Stimulated activated CD8-positive, alpha-beta memory T cell treated with anti-CD3 and anti-CD28 coated beads, Interleukin-7, amount 100 ng/mL, for 4 hours (primary cell): ENCODE data around the gene FAAH2.
A peak's percentile ranks its signal among the peaks of the same experiment; 100 is the strongest.
"Not testable (repeated sequence)": the region's sequence is repeated elsewhere in the genome, so short reads cannot be mapped to it uniquely, and the experiment has no call there.

Experiments used
- DNase-seq, 2 donors: peaks; one replicate each; pipeline ENCODE4 v3.0.0-alpha.2; 2020; ENCODE audit warnings: low read depth in 2 of 2

FAAH2 gene

GRCh38 chrX:57286507-57287251 lies at the start of gene FAAH2:
Gene FAAH2 (plus strand): TSS chrX:57286706. CDS start chrX:57286826, 120 bp downstream.
- peak; percentile 30 to 36 for DNase-seq

GRCh38 chrX:57241967-57242366 lies 44.5 kb upstream of the FAAH2 start:
- no peak for DNase-seq

- no peak for DNase-seq
Measured at GRCh38 chrX:57251965-57252364, 34.5 kb upstream of the FAAH2 start.

GRCh38 chrX:57265126-57265525 lies 21.4 kb upstream of the FAAH2 start:
- DNase-seq: no peak

- DNase-seq: no peak
Measured at GRCh38 chrX:57266275-57266674, 20.2 kb upstream of the FAAH2 start.

- no peak for DNase-seq
Measured at GRCh38 chrX:57266871-57267270, 19.6 kb upstream of the FAAH2 start.

GRCh38 chrX:57267308-57267707 lies 19.2 kb upstream of the FAAH2 start:
- DNase-seq: no peak

GRCh38 chrX:57270980-57271379 lies 15.5 kb upstream of the FAAH2 start:
- no peak for DNase-seq

GRCh38 chrX:57282568-57282967 lies 3.9 kb upstream of the FAAH2 start:
- DNase-seq: no peak

GRCh38 chrX:57285001-57285400 lies 1.5 kb upstream of the FAAH2 start:
- no peak for DNase-seq

GRCh38 chrX:57289089-57289488 lies 2.6 kb downstream of the FAAH2 start:
- DNase-seq: no peak

- DNase-seq: no peak
Measured at GRCh38 chrX:57294961-57295360, 8.5 kb downstream of the FAAH2 start.

GRCh38 chrX:57295679-57296078 lies 9.2 kb downstream of the FAAH2 start:
- not testable (repeated sequence) for DNase-seq

GRCh38 chrX:57313583-57314215 lies 27.2 kb downstream of the FAAH2 start:
- no peak for DNase-seq

GRCh38 chrX:57329008-57329407 lies 42.5 kb downstream of the FAAH2 start:
- no peak for DNase-seq

GRCh38 chrX:57335790-57336189 lies 49.3 kb downstream of the FAAH2 start:
- DNase-seq: not testable (repeated sequence)

GRCh38 chrX:57353472-57354132 lies 67.1 kb downstream of the FAAH2 start:
- DNase-seq: no peak

- DNase-seq: no peak
Measured at GRCh38 chrX:57364145-57364544, 77.6 kb downstream of the FAAH2 start.

- no peak for DNase-seq
Measured at GRCh38 chrX:57366430-57366829, 79.9 kb downstream of the FAAH2 start.

GRCh38 chrX:57367649-57368048 lies 81.1 kb downstream of the FAAH2 start:
- DNase-seq: no peak

- no peak for DNase-seq
Measured at GRCh38 chrX:57368158-57368557, 81.7 kb downstream of the FAAH2 start.

GRCh38 chrX:57379296-57379695 lies 92.8 kb downstream of the FAAH2 start:
- DNase-seq: no peak
